OCI-LY3 (cell line): ENCODE measurements around the gene POFUT2.

Experiments used
- H2AFZ ChIP-seq: fragments of 200-600, 300-600 bp; shearing (Covaris generic); 2 replicates; pipeline ENCODE4 v1.6.0; 2014; ENCODE audit warnings: antibody characterized with exemption, low read depth, low read length
- H3K27ac ChIP-seq: fragments of 200-600, 300-600 bp; sonication (generic); 2 replicates; pipeline ENCODE4 v1.5.1; 2014; ENCODE audit warnings: mild to moderate bottlenecking, low read length, moderate library complexity, mixed read lengths
- H3K27me3 ChIP-seq: fragments of 200-600, 300-600 bp; sonication (generic); 2 replicates; pipeline ENCODE4 v1.6.1; 2014; ENCODE audit warnings: low read depth, low read length, mixed read lengths
- H3K36me3 ChIP-seq: fragments of 200-600, 300-600 bp; sonication (generic); replicated peaks from 2 replicates; pipeline ENCODE3; 2014; ENCODE audit warnings: low read depth, low read length, mixed read lengths
- H3K4me1 ChIP-seq: fragments of 300-600, 200-600 bp; sonication (generic); 2 replicates; pipeline ENCODE4 v1.6.1; 2014; ENCODE audit warnings: low read length, mixed read lengths
- H3K4me2 ChIP-seq: fragments of 200-600, 300-600 bp; sonication (generic); 2 replicates; pipeline ENCODE4 v1.6.1; 2014; ENCODE audit warnings: low read length, mixed read lengths
- H3K4me3 ChIP-seq: fragments of 300-600, 200-600 bp; sonication (generic); 2 replicates; pipeline ENCODE4 v1.5.1; 2014; ENCODE audit warnings: antibody characterized with exemption, mild to moderate bottlenecking, low read length, moderate library complexity
- H3K79me2 ChIP-seq: fragments of 300-600, 200-600 bp; shearing (Covaris generic); 2 replicates; pipeline ENCODE4 v1.6.1; 2014; ENCODE audit warnings: mild to moderate bottlenecking, low read length, mixed read lengths
- H3K9ac ChIP-seq: fragments of 300-600, 200-600 bp; shearing (Covaris generic); 2 replicates; pipeline ENCODE4 v1.6.0; 2014; ENCODE audit warnings: mild to moderate bottlenecking, low read length, moderate library complexity
- H3K9me3 ChIP-seq: fragments of 200-600, 300-600 bp; shearing (Covaris generic); 2 replicates; pipeline ENCODE4 v1.6.1; 2014; ENCODE audit warnings: low read length, mixed read lengths; ENCODE audit not compliant: insufficient read depth
- H4K20me1 ChIP-seq: fragments of 200-600, 300-600 bp; sonication (generic); 2 replicates; pipeline ENCODE4 v1.6.1; 2016; ENCODE audit warnings: low read length, mixed read lengths; ENCODE audit not compliant: insufficient read depth
- EZH2phosphoT487 ChIP-seq: fragments of 200-600 bp; shearing (Covaris generic); IDR thresholded peaks from 2 replicates; pipeline ENCODE4 v1.6.1; 2018; ENCODE audit warnings: antibody characterized with exemption, mixed run types, low read depth
- TF ChIP-seq, protein P1 (sequence below): fragments of 200-600, 300-600 bp; sonication (generic); IDR thresholded peaks from 2 replicates; pipeline ENCODE4 v1.5.1; 2014; ENCODE audit warnings: antibody characterized with exemption, low read length, low read depth

The POFUT2 gene

DNA sequence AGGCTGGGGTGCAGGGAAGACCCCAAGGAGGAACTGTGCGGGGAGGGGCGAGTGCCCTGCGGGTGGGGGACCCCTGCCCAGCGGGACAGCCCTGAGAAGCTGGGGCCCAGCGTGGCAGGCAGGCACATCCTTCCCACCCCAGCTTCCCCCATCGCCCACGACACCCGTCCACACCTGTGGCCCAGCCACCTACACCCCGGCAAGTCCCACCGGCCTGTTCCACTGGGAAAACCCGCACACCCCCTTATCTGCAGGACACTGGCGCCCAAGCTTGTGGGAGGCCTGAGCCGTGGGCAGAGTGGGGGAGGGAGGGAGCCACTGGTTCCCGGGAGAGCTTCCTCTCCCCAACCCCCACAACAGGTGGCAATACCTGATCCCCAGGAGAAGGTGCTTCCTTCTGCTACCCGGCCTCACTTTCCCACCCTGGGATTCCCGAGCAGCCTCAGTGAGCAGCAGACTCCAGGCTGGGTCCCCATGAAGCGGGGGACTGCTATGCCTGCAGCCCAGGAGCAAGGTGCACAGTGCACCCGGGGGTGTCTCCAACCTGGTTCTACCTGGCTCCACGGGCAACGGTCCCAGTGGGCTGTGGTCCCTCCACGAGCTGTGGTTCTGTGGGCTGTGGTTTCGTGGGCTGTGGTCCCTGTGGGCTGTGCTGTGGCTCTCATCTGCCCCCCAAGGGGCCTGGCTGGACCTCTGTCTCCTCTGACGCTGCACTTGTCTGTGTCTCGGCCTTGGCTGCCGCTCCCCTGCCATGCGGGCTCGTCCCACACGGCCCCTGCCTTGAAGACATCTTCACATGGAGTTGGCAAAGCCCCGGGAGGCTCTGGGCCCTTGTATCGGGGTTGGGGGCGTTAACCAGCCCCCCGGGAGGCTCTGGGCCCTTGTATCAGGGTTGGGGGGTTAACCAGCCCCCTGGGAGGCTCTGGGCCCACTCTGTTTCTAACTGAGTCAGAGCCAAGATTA is 37.8 kb upstream of the POFUT2 start:
- Histone ChIP-seq H3K4me1 (no peaks in the 10 kb centered on the region), H3K4me3 (no peak overlapping the region), H3K27ac (no peak overlapping the region)

DNA sequence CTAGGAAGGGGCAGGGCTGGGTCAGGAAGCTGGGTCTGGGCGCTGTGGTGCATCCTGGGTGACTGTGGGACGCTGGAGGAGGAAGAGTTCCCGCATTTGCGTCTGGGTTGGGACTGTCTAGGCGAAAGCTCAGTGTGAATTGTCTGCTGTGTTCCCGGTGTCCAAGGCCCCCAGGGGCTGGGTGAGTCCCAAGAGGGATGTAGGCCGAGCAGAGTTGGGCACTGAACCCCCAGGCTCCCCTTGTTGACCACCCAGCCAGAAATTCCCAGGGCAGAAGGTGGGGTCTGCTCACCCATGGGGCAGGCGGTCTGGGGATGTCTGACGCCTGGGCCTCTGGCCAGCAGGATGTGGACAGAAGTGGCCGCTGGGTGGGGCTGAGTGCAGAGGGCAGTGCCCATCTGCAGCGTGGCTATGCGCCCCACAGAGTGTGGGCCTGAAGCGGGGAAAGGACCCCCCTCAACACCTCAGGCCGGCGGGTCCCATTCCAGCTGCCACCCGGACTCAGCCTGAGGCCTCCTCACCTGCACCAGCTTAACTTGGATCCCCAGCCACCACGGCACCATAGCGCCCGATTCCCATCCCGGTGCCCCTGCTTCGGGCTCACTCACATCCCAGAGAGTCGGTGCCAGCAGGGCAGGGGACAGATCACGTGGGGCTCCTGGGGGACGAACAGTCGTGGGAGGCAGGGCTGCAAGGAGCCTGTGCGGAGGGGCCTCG is 37.0 kb upstream of the POFUT2 start:
- Histone ChIP-seq H3K4me2 (no peak overlapping the region), H3K27ac (no peak overlapping the region), H3K4me3 (no peak overlapping the region), H3K79me2 (no peaks in the 10 kb centered on the region), H3K9me3 (no peaks in the 10 kb centered on the region), H3K9ac (no peak overlapping the region), H4K20me1 (no peaks in the 10 kb centered on the region), H3K4me1 (no peaks in the 10 kb centered on the region), H3K27me3 (no peaks in the 10 kb centered on the region), H3K36me3 (no peaks in the 10 kb centered on the region), H2AFZ (no peak overlapping the region)
- TF ChIP-seq, protein P1, sequence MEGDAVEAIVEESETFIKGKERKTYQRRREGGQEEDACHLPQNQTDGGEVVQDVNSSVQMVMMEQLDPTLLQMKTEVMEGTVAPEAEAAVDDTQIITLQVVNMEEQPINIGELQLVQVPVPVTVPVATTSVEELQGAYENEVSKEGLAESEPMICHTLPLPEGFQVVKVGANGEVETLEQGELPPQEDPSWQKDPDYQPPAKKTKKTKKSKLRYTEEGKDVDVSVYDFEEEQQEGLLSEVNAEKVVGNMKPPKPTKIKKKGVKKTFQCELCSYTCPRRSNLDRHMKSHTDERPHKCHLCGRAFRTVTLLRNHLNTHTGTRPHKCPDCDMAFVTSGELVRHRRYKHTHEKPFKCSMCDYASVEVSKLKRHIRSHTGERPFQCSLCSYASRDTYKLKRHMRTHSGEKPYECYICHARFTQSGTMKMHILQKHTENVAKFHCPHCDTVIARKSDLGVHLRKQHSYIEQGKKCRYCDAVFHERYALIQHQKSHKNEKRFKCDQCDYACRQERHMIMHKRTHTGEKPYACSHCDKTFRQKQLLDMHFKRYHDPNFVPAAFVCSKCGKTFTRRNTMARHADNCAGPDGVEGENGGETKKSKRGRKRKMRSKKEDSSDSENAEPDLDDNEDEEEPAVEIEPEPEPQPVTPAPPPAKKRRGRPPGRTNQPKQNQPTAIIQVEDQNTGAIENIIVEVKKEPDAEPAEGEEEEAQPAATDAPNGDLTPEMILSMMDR, result no peak
- no peak for TF ChIP-seq EZH2phosphoT487

More for the DNA sequence above, 37.8 kb upstream of the POFUT2 start:
- Histone ChIP-seq H3K36me3 (no peaks in the 10 kb centered on the region), H4K20me1 (no peaks in the 10 kb centered on the region), H3K9ac (no peak overlapping the region), H2AFZ (no peak overlapping the region), H3K4me2 (no peak overlapping the region), H3K9me3 (no peaks in the 10 kb centered on the region), H3K27me3 (no peaks in the 10 kb centered on the region), H3K79me2 (no peaks in the 10 kb centered on the region)
- no peak for TF ChIP-seq EZH2phosphoT487
- TF ChIP-seq, protein P1, result no peak

DNA sequence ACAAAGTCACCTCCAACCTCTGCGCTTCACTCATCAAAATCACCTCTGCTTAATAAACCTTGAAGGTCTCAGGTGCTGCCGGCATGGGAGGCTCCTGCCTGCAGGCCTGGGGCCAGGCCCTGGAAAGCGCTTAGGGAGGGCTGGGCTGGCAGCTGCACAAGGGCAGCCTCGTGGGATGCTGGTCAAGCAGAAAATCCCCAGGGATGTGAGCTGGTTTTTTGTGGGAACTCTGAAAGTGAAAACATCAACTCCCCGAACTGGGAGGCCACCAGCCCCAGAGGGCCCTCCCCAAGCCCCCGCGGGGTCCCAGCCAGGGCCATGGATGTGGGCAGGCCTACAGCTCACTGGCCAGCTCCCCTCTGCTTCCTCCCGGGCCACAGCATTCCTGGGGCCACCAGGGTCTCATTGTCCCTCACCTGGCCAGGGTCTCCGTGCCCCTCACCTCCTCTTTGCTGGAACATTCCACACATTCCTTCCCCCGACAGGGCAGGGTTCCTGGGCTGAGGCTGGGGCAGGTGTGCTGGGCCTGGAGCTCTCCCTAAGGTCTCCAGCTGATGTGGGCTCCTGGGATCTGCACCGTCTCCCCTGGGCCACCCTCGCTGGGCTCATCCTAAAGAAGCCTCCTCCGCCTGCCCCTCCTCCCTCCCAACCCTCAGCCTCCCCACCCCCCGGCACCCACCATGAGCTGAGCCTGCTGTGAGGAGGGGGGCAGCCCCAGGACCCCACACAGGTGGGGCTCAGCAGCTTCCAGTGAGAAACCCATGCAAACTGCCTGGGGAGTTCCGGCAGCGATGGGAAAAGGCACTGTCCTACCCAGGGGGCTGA is 36.0 kb upstream of the POFUT2 start:
- H4K20me1 ChIP-seq, result no peaks in the 10 kb centered on the region
- TF ChIP-seq, protein P1, result no peak
- TF ChIP-seq EZH2phosphoT487, result no peak
- H3K4me3 ChIP-seq, result no peak overlapping the region
- H3K79me2 ChIP-seq, result no peaks in the 10 kb centered on the region
- H3K4me1 ChIP-seq, result no peaks in the 10 kb centered on the region
- no peaks in the 10 kb centered on the region for H3K9me3 ChIP-seq
- H3K27me3 ChIP-seq, result no peaks in the 10 kb centered on the region
- H3K4me2 ChIP-seq, result no peak overlapping the region
- no peak overlapping the region for H3K9ac ChIP-seq
- H3K36me3 ChIP-seq, result no peaks in the 10 kb centered on the region
- no peak overlapping the region for H3K27ac ChIP-seq
- H2AFZ ChIP-seq, result no peak overlapping the region
